Ectodermal cell (in vitro differentiated cells): ENCODE data around the gene TMTC1.

Source experiments
- H3K27ac ChIP-seq: 2 replicates; pipeline ENCODE4 v1.7.0; 2013; ENCODE audit warnings: mild to moderate bottlenecking, low read depth, low read length; ENCODE audit not compliant: insufficient read depth, poor library complexity, severe bottlenecking
- H3K27me3 ChIP-seq: 2 replicates; pipeline ENCODE4 v1.7.0; 2013; ENCODE audit warnings: mild to moderate bottlenecking, low read length; ENCODE audit not compliant: insufficient read depth, control insufficient read depth, poor library complexity, severe bottlenecking
- H3K36me3 ChIP-seq: one replicate; pipeline ENCODE4 v1.7.0; 2013; ENCODE audit warnings: low read length; ENCODE audit not compliant: control insufficient read depth, insufficient read depth
- H3K4me1 ChIP-seq: one replicate; pipeline ENCODE4 v1.7.0; 2013; ENCODE audit warnings: low read length; ENCODE audit not compliant: control insufficient read depth, insufficient read depth
- H3K4me3 ChIP-seq: 2 replicates; pipeline ENCODE4 v1.7.0; 2013; ENCODE audit warnings: low read depth, low read length, control low read depth; ENCODE audit not compliant: insufficient read depth
- H3K9me3 ChIP-seq: 2 replicates; pipeline ENCODE4 v1.7.0; 2013; ENCODE audit warnings: mild to moderate bottlenecking, low read length, moderate library complexity; ENCODE audit not compliant: control insufficient read depth
- WGBS, 2 experiments: methylation state at CpG; one replicate each; pipeline ENCODE4 v1.1.7; 2013; ENCODE audit warnings: missing lambda C conversion rate in 2 of 2; 5-methylcytosine and 5-hydroxymethylcytosine counted together

Gene TMTC1

GRCh38 chr12:29759950-29760349 is 23.8 kb downstream of the TMTC1 start:
- Histone ChIP-seq H3K9me3 (no peaks in the 10 kb centered on the region), H3K4me1 (peaks cover 4% of the 10 kb centered on the region), H3K27me3 (no peaks in the 10 kb centered on the region), H3K4me3 (no peak overlapping the region), H3K36me3 (peaks cover 6% of the 10 kb centered on the region), H3K27ac (no peak overlapping the region)
- 89 to 100% methylated on average over 1 of the region's 2 CpGs for WGBS, 2 experiments

- H3K4me3 ChIP-seq: no peak overlapping the region
- peaks cover 6% of the 10 kb centered on the region for H3K36me3 ChIP-seq
- H3K27me3 ChIP-seq: no peaks in the 10 kb centered on the region
- H3K4me1 ChIP-seq: no peaks in the 10 kb centered on the region
- no peak overlapping the region for H3K27ac ChIP-seq
- H3K9me3 ChIP-seq: no peaks in the 10 kb centered on the region
Measured at GRCh38 chr12:29756741-29757390, 26.9 kb downstream of the TMTC1 start.

- H3K27me3 ChIP-seq: no peaks in the 10 kb centered on the region
- H3K4me3 ChIP-seq: no peak overlapping the region
- H3K4me1 ChIP-seq: peaks cover 15% of the 10 kb centered on the region
- H3K27ac ChIP-seq: no peak overlapping the region
- no peaks in the 10 kb centered on the region for H3K9me3 ChIP-seq
- WGBS, 2 experiments: 92 to 95% methylated on average over 7 to 8 of the region's 8 CpGs
- H3K36me3 ChIP-seq: peaks cover 6% of the 10 kb centered on the region
Measured at GRCh38 chr12:29754235-29755189, 29.2 kb downstream of the TMTC1 start.

GRCh38 chr12:29752121-29752520 is 31.6 kb downstream of the TMTC1 start:
- no peak overlapping the region for H3K27ac ChIP-seq
- no peak overlapping the region for H3K4me3 ChIP-seq
- H3K27me3 ChIP-seq: no peaks in the 10 kb centered on the region
- peaks cover 15% of the 10 kb centered on the region for H3K4me1 ChIP-seq
- 98 to 99% methylated on average over 3 of the region's 3 CpGs for WGBS, 2 experiments
- H3K9me3 ChIP-seq: no peaks in the 10 kb centered on the region
- no peaks in the 10 kb centered on the region for H3K36me3 ChIP-seq

- Histone ChIP-seq H3K4me3 (no peak overlapping the region), H3K27ac (no peak overlapping the region), H3K27me3 (no peaks in the 10 kb centered on the region), H3K36me3 (no peaks in the 10 kb centered on the region), H3K9me3 (no peaks in the 10 kb centered on the region), H3K4me1 (peaks cover 15% of the 10 kb centered on the region)
- WGBS, 2 experiments: 75 to 91% methylated on average over 6 of the region's 6 CpGs
Measured at GRCh38 chr12:29751676-29752075, 32.1 kb downstream of the TMTC1 start.

GRCh38 chr12:29750928-29751220 is 32.9 kb downstream of the TMTC1 start:
- Histone ChIP-seq H3K36me3 (no peaks in the 10 kb centered on the region), H3K27ac (no peak overlapping the region), H3K4me3 (no peak overlapping the region), H3K9me3 (no peaks in the 10 kb centered on the region), H3K4me1 (peaks cover 15% of the 10 kb centered on the region), H3K27me3 (no peaks in the 10 kb centered on the region)

- WGBS, 2 experiments: 39 to 44% methylated on average over 1 of the region's 1 CpG
- Histone ChIP-seq H3K27me3 (no peaks in the 10 kb centered on the region), H3K4me3 (no peak overlapping the region), H3K27ac (no peak overlapping the region), H3K36me3 (no peaks in the 10 kb centered on the region), H3K4me1 (peaks cover 15% of the 10 kb centered on the region), H3K9me3 (no peaks in the 10 kb centered on the region)
Measured at GRCh38 chr12:29750131-29750927, 33.4 kb downstream of the TMTC1 start.

GRCh38 chr12:29744365-29744764 is 39.4 kb downstream of the TMTC1 start:
- Histone ChIP-seq H3K27ac (no peak overlapping the region), H3K4me1 (no peaks in the 10 kb centered on the region), H3K4me3 (no peak overlapping the region), H3K27me3 (no peaks in the 10 kb centered on the region), H3K36me3 (peaks cover 4% of the 10 kb centered on the region), H3K9me3 (no peaks in the 10 kb centered on the region)
- WGBS, 2 experiments: 0 to 7% methylated on average over 1 of the region's 1 CpG

GRCh38 chr12:29743801-29744200 is 39.9 kb downstream of the TMTC1 start:
- WGBS, 2 experiments: 71 to 72% methylated on average over 3 of the region's 3 CpGs
- Histone ChIP-seq H3K4me3 (no peak overlapping the region), H3K36me3 (peaks cover 4% of the 10 kb centered on the region), H3K27me3 (no peaks in the 10 kb centered on the region), H3K9me3 (no peaks in the 10 kb centered on the region), H3K4me1 (no peaks in the 10 kb centered on the region), H3K27ac (no peak overlapping the region)

GRCh38 chr12:29743077-29743476 is 40.7 kb downstream of the TMTC1 start:
- H3K9me3 ChIP-seq: no peaks in the 10 kb centered on the region
- no peaks in the 10 kb centered on the region for H3K27me3 ChIP-seq
- no peaks in the 10 kb centered on the region for H3K4me1 ChIP-seq
- no peak overlapping the region for H3K4me3 ChIP-seq
- peaks cover 4% of the 10 kb centered on the region for H3K36me3 ChIP-seq
- 93 to 99% methylated on average over 4 of the region's 4 CpGs for WGBS, 2 experiments
- no peak overlapping the region for H3K27ac ChIP-seq
